Mammary epithelial cell (primary cell): ENCODE data around the gene DUSP18.

Experiments
- CTCF ChIP-seq, 2 donors: IDR thresholded peaks in 1 of 2; conservative IDR thresholded peaks in 1 of 2; 2 replicates each; pipeline ENCODE4 v1.5.1; 2011 to 2012; ENCODE audit warnings: inconsistent platforms in 2 of 2, low read length in 2 of 2, mild to moderate bottlenecking in 2 of 2, control low read depth in 1 of 2, low read depth in 1 of 2; ENCODE audit not compliant: insufficient read depth in 1 of 2; ENCODE audit errors: extremely low read depth in 1 of 2
- EZH2 ChIP-seq: IDR thresholded peaks from 2 replicates; pipeline ENCODE4 v1.6.1; 2012; ENCODE audit warnings: low read length, inconsistent platforms, borderline replicate concordance

- no peak for TF ChIP-seq CTCF (conservative IDR thresholded peaks at IDR 0.05 in 1 of 2, IDR thresholded peaks at IDR 0.05 in 1 of 2; ENCODE audit: extremely low read depth in 1 of 2, insufficient read depth in 1 of 2, low read depth in 1 of 2, low read length in 2 of 2)
- TF ChIP-seq EZH2, result no peak
These were observed 575 bp downstream of the DUSP18 start for GRCh38 chr22:30667107-30667493.
